ENCODE data around the gene CARMIL1. TPM values are rescaled to one million over a fixed set of nuclear protein-coding genes. Genes with fewer than 3 reads are reported as not detected.

The CARMIL1 gene
- total RNA-seq, 2 experiments from 2014 or later = 3.9 to 4.0 TPM

GRCh38 chr6:25423358-25423757 is 144.2 kb downstream of the CARMIL1 start:
- Mint-ChIP-seq H3K36me3 (ENCODE audit: low read depth) (no peaks in the 10 kb centered on the region), H3K9me3 (peaks cover 1% of the 10 kb centered on the region), H3K4me1 (ENCODE audit: low read depth) (peaks cover 4% of the 10 kb centered on the region), H3K4me3 (no peak overlapping the region), H3K27me3 (ENCODE audit: low read depth) (no peaks in the 10 kb centered on the region), H3K27ac (no peak overlapping the region)
- no peak for DNase-seq
- CTCF ChIA-PET = no interaction called here
- intact Hi-C loops (cut with micrococcal nuclease) = no loop called here

GRCh38 chr6:25424303-25424702 is 145.1 kb downstream of the CARMIL1 start:
- Mint-ChIP-seq H3K27ac (no peak overlapping the region), H3K4me1 (ENCODE audit: low read depth) (peaks cover 3% of the 10 kb centered on the region), H3K4me3 (no peak overlapping the region), H3K36me3 (ENCODE audit: low read depth) (no peaks in the 10 kb centered on the region), H3K27me3 (ENCODE audit: low read depth) (no peaks in the 10 kb centered on the region), H3K9me3 (peaks cover 1% of the 10 kb centered on the region)
- no peak for DNase-seq
- intact Hi-C loops (cut with micrococcal nuclease) = no loop called here
- CTCF ChIA-PET = interaction anchor here (1.0 kb wide), 1 partner anchor 11 kb away, joined by 3 read pairs; no protein-coding TSS in a partner anchor

GRCh38 chr6:25427549-25427948 is 148.4 kb downstream of the CARMIL1 start:
- intact Hi-C loops (cut with micrococcal nuclease) = no loop called here

GRCh38 chr6:25428758-25429317 is 149.7 kb downstream of the CARMIL1 start:
- no peaks in the 10 kb centered on the region for H3K9me3 Mint-ChIP-seq
- H3K27me3 Mint-ChIP-seq (ENCODE audit: low read depth) = no peaks in the 10 kb centered on the region
- CTCF ChIA-PET = interaction anchor here (1.2 kb wide), 1 partner anchor 64 kb away, joined by 3 read pairs; no protein-coding TSS in a partner anchor
- peaks cover 8% of the 10 kb centered on the region for H3K4me1 Mint-ChIP-seq (ENCODE audit: low read depth)
- H3K27ac Mint-ChIP-seq = no peak overlapping the region
- H3K4me3 Mint-ChIP-seq = no peak overlapping the region
- intact Hi-C loops (cut with micrococcal nuclease) = no loop called here
- no peaks in the 10 kb centered on the region for H3K36me3 Mint-ChIP-seq (ENCODE audit: low read depth)
- DNase-seq = no peak

More at GRCh38 chr6:25427549-25427948, 148.4 kb downstream of the CARMIL1 start:
- no peaks in the 10 kb centered on the region for H3K9me3 Mint-ChIP-seq
- no peaks in the 10 kb centered on the region for H3K36me3 Mint-ChIP-seq (ENCODE audit: low read depth)
- H3K27me3 Mint-ChIP-seq (ENCODE audit: low read depth) = no peaks in the 10 kb centered on the region
- CTCF ChIA-PET = interaction anchor here (1.2 kb wide), 1 partner anchor 62 kb away, joined by 3 read pairs; no protein-coding TSS in a partner anchor
- no peak overlapping the region for H3K27ac Mint-ChIP-seq
- H3K4me3 Mint-ChIP-seq = no peak overlapping the region
- H3K4me1 Mint-ChIP-seq (ENCODE audit: low read depth) = peaks cover 3% of the 10 kb centered on the region
- no peak for DNase-seq

GRCh38 chr6:25431306-25431974 is 152.3 kb downstream of the CARMIL1 start:
- Mint-ChIP-seq H3K27me3 (ENCODE audit: low read depth) (no peaks in the 10 kb centered on the region), H3K9me3 (no peaks in the 10 kb centered on the region), H3K36me3 (ENCODE audit: low read depth) (no peaks in the 10 kb centered on the region), H3K4me1 (ENCODE audit: low read depth) (peaks cover 8% of the 10 kb centered on the region), H3K4me3 (no peak overlapping the region), H3K27ac (no peak overlapping the region)
- no peak for DNase-seq
- intact Hi-C loops (cut with micrococcal nuclease) = no loop called here
- CTCF ChIA-PET = no interaction called here

- Mint-ChIP-seq H3K36me3 (ENCODE audit: low read depth) (no peaks in the 10 kb centered on the region), H3K27ac (no peak overlapping the region), H3K4me1 (ENCODE audit: low read depth) (peaks cover 8% of the 10 kb centered on the region), H3K9me3 (no peaks in the 10 kb centered on the region), H3K27me3 (ENCODE audit: low read depth) (no peaks in the 10 kb centered on the region), H3K4me3 (no peak overlapping the region)
- intact Hi-C loops (cut with micrococcal nuclease) = no loop called here
- CTCF ChIA-PET = interaction anchor here (0.5 kb wide), 1 partner anchor 291 kb away, joined by 4 read pairs; no protein-coding TSS in a partner anchor
- DNase-seq = no peak
Measured at GRCh38 chr6:25431975-25432307, 152.8 kb downstream of the CARMIL1 start.

- H3K4me1 Mint-ChIP-seq (ENCODE audit: low read depth) = peaks cover 8% of the 10 kb centered on the region
- H3K9me3 Mint-ChIP-seq = no peaks in the 10 kb centered on the region
- no peak overlapping the region for H3K4me3 Mint-ChIP-seq
- intact Hi-C loops (cut with micrococcal nuclease) = no loop called here
- DNase-seq = no peak
- no peaks in the 10 kb centered on the region for H3K27me3 Mint-ChIP-seq (ENCODE audit: low read depth)
- H3K36me3 Mint-ChIP-seq (ENCODE audit: low read depth) = no peaks in the 10 kb centered on the region
- H3K27ac Mint-ChIP-seq = no peak overlapping the region
- CTCF ChIA-PET = interaction anchor here (0.6 to 1.6 kb wide), 2 partner anchors 10 to 156 kb away, joined by 3 read pairs; no protein-coding TSS in a partner anchor
Measured at GRCh38 chr6:25434921-25435320, 155.7 kb downstream of the CARMIL1 start.

GRCh38 chr6:25435416-25435985 is 156.3 kb downstream of the CARMIL1 start:
- intact Hi-C loops (cut with micrococcal nuclease) = no loop called here

GRCh38 chr6:25436760-25437159 is 157.6 kb downstream of the CARMIL1 start:
- H3K9me3 Mint-ChIP-seq = no peaks in the 10 kb centered on the region
- DNase-seq = no peak
- CTCF ChIA-PET = interaction anchor here (1.2 kb wide), 1 partner anchor 36 kb away, joined by 3 read pairs; no protein-coding TSS in a partner anchor
- peaks cover 17% of the 10 kb centered on the region for H3K4me1 Mint-ChIP-seq (ENCODE audit: low read depth)
- no peak overlapping the region for H3K4me3 Mint-ChIP-seq
- no peaks in the 10 kb centered on the region for H3K27me3 Mint-ChIP-seq (ENCODE audit: low read depth)
- intact Hi-C loops (cut with micrococcal nuclease) = no loop called here
- no peaks in the 10 kb centered on the region for H3K36me3 Mint-ChIP-seq (ENCODE audit: low read depth)
- no peak overlapping the region for H3K27ac Mint-ChIP-seq

More at GRCh38 chr6:25435416-25435985, 156.3 kb downstream of the CARMIL1 start:
- H3K27ac Mint-ChIP-seq = no peak overlapping the region
- CTCF ChIA-PET = interaction anchor here (0.6 to 1.6 kb wide), 2 partner anchors 11 to 157 kb away, joined by 3 read pairs; no protein-coding TSS in a partner anchor
- DNase-seq = no peak
- no peaks in the 10 kb centered on the region for H3K9me3 Mint-ChIP-seq
- no peaks in the 10 kb centered on the region for H3K27me3 Mint-ChIP-seq (ENCODE audit: low read depth)
- no peak overlapping the region for H3K4me3 Mint-ChIP-seq
- no peaks in the 10 kb centered on the region for H3K36me3 Mint-ChIP-seq (ENCODE audit: low read depth)
- H3K4me1 Mint-ChIP-seq (ENCODE audit: low read depth) = peaks cover 8% of the 10 kb centered on the region

GRCh38 chr6:25439368-25439767 is 160.2 kb downstream of the CARMIL1 start:
- CTCF ChIA-PET = interaction anchor here (1.1 kb wide), 1 partner anchor 161 kb away, joined by 3 read pairs; the partner anchor contains the start of gene CARMIL1
- H3K4me3 Mint-ChIP-seq = no peak overlapping the region
- no peaks in the 10 kb centered on the region for H3K27me3 Mint-ChIP-seq (ENCODE audit: low read depth)
- H3K4me1 Mint-ChIP-seq (ENCODE audit: low read depth) = peaks cover 22% of the 10 kb centered on the region
- no peaks in the 10 kb centered on the region for H3K9me3 Mint-ChIP-seq
- H3K27ac Mint-ChIP-seq = no peak overlapping the region
- DNase-seq = no peak
- intact Hi-C loops (cut with micrococcal nuclease) = no loop called here
- H3K36me3 Mint-ChIP-seq (ENCODE audit: low read depth) = peaks cover 1% of the 10 kb centered on the region

GRCh38 chr6:25441663-25442270 is 162.6 kb downstream of the CARMIL1 start:
- Mint-ChIP-seq H3K4me3 (no peak overlapping the region), H3K36me3 (ENCODE audit: low read depth) (peaks cover 9% of the 10 kb centered on the region), H3K27ac (peak overlapping the region; percentile 69), H3K27me3 (ENCODE audit: low read depth) (no peaks in the 10 kb centered on the region), H3K4me1 (ENCODE audit: low read depth) (peaks cover 28% of the 10 kb centered on the region), H3K9me3 (peaks cover 10% of the 10 kb centered on the region)
- CTCF ChIA-PET = interaction anchor here (0.6 to 1.5 kb wide), 3 partner anchors 28 to 175 kb away, joined by 3 to 4 read pairs (median 3); no protein-coding TSS in a partner anchor
- intact Hi-C loops (cut with micrococcal nuclease) = loop anchor here (2.0 kb wide), 2 partner anchors 17 to 37 kb away; no protein-coding TSS in a partner anchor
- DNase-seq = no peak

GRCh38 chr6:25442898-25443297 is 163.7 kb downstream of the CARMIL1 start:
- no peak for DNase-seq
- H3K27me3 Mint-ChIP-seq (ENCODE audit: low read depth) = no peaks in the 10 kb centered on the region
- peaks cover 9% of the 10 kb centered on the region for H3K36me3 Mint-ChIP-seq (ENCODE audit: low read depth)
- CTCF ChIA-PET = interaction anchor here (0.6 to 0.8 kb wide), 2 partner anchors 78 to 178 kb away, joined by 3 to 6 read pairs; no protein-coding TSS in a partner anchor
- peaks cover 10% of the 10 kb centered on the region for H3K9me3 Mint-ChIP-seq
- H3K4me3 Mint-ChIP-seq = no peak overlapping the region
- intact Hi-C loops (cut with micrococcal nuclease) = no loop called here
- H3K4me1 Mint-ChIP-seq (ENCODE audit: low read depth) = peaks cover 38% of the 10 kb centered on the region
- H3K27ac Mint-ChIP-seq = peak overlapping the region; percentile 50
